Measurements from ENCODE around the gene DUSP5.
A peak's percentile ranks its signal among the peaks of the same experiment; 100 is the strongest.

DUSP5 gene

GRCh38 chr10:110546077-110546476 is 48.4 kb downstream of the DUSP5 start:
- no peak for DNase-seq (ENCODE audit: low read depth)
- no peak for TF ChIP-seq CTCF (IDR thresholded peaks at IDR 0.05; ENCODE audit: control insufficient read depth, insufficient read depth, low read depth, low read length, missing control alignments)
- H3K4me3 ChIP-seq (ENCODE audit: control insufficient read depth, low read depth, low read length), result no peak overlapping the region

- no peak for TF ChIP-seq CTCF (IDR thresholded peaks at IDR 0.05; ENCODE audit: control insufficient read depth, insufficient read depth, low read depth, low read length, missing control alignments)
- no peak for DNase-seq (ENCODE audit: low read depth)
- no peak overlapping the region for H3K4me3 ChIP-seq (ENCODE audit: control insufficient read depth, low read depth, low read length)
These were observed 48.9 kb downstream of the DUSP5 start for GRCh38 chr10:110546499-110547110.

DNA sequence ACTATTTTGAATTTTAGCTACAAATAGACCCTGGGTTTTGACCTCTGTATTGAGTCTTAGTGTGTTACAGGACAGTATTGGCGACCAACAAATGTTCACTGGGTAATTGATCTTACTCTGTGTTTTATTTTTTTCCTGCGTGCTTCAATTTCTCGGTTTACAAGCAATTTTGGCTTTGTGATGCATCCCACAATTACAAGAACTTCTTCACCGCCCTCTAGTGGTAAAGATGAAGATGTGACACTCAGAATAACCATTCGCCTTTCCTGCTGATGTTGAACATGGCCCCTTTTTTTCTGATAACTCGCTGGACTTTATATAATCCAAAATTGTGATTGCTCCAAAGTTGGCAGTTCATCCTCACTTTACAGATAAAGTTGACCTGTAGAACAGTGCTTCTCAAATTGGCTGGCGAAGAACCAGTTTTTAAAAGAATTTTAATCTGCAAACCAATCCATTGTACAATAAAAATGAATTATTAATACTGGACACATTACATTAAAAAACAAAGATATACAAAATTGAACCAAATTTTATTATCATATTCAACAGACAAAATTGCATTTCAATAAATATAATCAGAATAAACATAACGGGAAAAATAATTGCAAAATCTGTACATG is 49.5 kb downstream of the DUSP5 start:
- no peak overlapping the region for H3K4me3 ChIP-seq (ENCODE audit: control insufficient read depth, low read depth, low read length)
- TF ChIP-seq CTCF (IDR thresholded peaks at IDR 0.05; ENCODE audit: control insufficient read depth, insufficient read depth, low read depth, low read length, missing control alignments), result peak; percentile 72
- DNase-seq (ENCODE audit: low read depth), result no peak

DNA sequence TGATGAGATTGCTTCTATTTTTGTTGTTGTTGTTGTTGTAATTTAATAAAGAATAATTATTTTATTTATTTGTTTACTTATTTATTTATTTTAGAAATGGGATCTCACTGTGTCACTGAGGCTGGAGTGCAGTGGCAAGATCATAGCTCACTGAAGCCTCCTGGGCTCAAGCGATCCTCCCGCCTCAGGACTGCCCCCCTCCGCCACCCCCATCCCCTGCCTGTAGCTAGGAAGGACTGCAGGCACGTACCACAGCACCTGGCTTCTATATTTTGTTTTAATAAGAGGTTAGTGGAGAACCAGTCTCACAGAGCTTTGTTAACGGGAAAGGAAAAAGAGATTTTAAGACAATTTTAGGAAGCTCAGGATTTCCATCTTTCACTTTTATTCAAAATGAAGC is 50.3 kb downstream of the DUSP5 start:
- no peak overlapping the region for H3K4me3 ChIP-seq (ENCODE audit: control insufficient read depth, low read depth, low read length)
- TF ChIP-seq CTCF (IDR thresholded peaks at IDR 0.05; ENCODE audit: control insufficient read depth, insufficient read depth, low read depth, low read length, missing control alignments), result no peak
- no peak for DNase-seq (ENCODE audit: low read depth)

- no peak for DNase-seq (ENCODE audit: low read depth)
- H3K4me3 ChIP-seq (ENCODE audit: control insufficient read depth, low read depth, low read length), result no peak overlapping the region
- no peak for TF ChIP-seq CTCF (IDR thresholded peaks at IDR 0.05; ENCODE audit: control insufficient read depth, insufficient read depth, low read depth, low read length, missing control alignments)
These were observed 51.5 kb downstream of the DUSP5 start for GRCh38 chr10:110549211-110549610.

- no peak overlapping the region for H3K4me3 ChIP-seq (ENCODE audit: control insufficient read depth, low read depth, low read length)
- TF ChIP-seq CTCF (IDR thresholded peaks at IDR 0.05; ENCODE audit: control insufficient read depth, insufficient read depth, low read depth, low read length, missing control alignments), result no peak
- no peak for DNase-seq (ENCODE audit: low read depth)
These were observed 56.2 kb downstream of the DUSP5 start for GRCh38 chr10:110553905-110554304.

Data from AG09309 (cell line).